ENCODE results near the gene L2HGDH.
"Not testable (repeated sequence)": the region's sequence is repeated elsewhere in the genome, so short reads cannot be mapped to it uniquely, and the experiment has no call there.

The L2HGDH gene

GRCh38 chr14:50339178-50339804 is 27.3 kb upstream of the L2HGDH start:
- no peak for DNase-seq

DNA sequence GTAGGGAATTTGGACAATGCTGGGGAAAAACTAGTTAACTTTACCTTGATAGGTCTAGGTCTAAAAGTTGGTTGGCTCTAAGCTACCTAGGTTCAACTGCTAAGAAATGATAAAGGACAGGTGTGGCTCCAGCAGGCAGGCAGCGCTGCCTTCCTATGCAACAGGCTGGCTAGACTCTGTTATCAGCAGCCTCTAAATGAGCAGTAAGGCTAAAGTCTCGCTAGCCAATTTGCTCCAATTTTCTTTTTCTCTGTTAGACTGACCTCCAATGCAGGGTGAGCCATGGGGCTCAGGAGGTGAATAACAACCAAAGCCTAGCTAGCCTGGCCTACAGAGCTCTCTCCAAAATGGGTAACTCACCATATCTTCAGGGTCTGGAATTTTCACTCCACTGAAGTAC is 26.6 kb upstream of the L2HGDH start:
- no peak for DNase-seq

DNA sequence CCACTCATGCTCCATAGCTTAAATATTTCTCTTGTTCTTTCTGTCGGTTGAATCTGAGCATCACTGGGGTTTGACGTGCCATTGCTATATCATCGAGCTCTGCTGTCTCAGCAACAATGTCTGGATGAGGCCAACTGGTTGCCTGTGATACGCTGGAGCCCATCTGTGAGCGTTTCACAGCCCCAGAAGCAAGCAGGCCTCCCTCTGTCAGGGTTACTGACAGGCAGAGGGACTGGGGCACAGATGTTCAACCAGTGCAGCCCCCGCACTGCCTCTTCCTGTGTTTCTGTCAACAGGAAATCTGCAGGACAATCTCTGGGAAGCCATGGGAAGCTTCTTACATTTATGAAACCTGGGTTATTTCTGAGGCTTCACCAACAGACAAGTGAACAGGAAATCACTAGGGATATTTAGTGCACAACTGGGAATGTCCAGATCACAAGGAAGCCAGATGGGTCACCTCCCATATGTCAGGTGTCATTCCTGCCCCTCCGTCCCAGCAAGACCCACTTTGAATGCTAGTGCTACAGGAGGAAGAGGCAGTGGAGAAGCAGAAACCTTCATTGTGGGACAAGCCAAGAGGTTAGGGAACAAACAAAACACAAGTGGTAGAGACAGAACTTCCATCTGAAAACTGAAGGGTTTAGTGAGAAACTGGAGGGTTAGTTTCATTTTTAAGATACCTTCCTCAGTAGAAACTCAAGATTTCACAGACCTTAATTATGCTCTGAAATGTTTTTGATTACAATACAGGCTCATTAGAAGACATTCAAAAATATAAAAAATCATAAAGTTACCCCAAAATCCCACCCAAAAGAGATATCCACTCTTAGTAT is 24.2 kb upstream of the L2HGDH start:
- no peak for DNase-seq

- DNase-seq = no peak
Observed at GRCh38 chr14:50335389-50335788, 23.4 kb upstream of the L2HGDH start.

DNA sequence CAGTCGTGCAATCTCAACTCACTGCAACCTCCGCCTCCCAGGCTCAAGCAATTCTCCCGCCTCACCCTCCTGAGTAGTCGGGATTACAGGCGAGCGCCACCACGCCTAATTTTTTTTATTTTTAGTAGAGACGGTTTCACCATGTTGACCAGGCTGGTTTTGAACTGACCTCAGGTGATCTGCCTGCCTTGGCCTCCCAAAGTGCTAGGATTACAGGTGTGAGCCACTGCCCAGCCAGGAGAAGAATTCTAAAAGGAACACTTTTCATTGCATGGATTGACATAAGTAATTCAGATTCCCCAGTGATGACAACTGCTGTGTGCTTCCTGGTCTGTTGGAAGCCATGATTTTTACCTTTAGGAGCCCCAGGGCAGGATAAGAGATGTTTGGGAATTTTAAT is 22.2 kb upstream of the L2HGDH start:
- DNase-seq = no peak

DNA sequence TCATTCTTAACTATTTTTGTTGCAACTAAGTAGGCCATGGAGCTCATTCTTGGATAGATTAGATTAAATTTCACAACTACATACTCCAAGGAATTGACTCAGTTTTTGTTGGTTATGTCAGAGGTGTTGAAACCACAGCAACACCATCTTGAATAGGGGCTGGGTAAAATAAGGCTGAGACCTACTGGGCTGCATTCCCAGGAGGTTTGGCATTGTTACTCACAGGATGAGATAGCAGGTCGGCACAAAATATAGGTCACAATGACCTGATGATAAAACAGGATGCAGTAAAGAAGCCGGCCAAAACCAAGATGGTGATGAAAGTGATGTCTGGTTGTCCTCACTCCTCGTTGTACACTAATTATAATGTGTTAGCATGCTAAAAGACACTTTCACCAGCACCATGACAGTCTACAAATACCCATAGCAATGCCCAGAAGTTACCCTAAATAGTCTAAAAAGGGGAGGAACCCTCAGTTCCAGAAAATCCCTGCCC is 21.0 kb upstream of the L2HGDH start:
- DNase-seq = no peak

- DNase-seq = no peak
Observed at GRCh38 chr14:50331596-50331995, 19.6 kb upstream of the L2HGDH start.

- peak; percentile 55 for DNase-seq
Observed at GRCh38 chr14:50321009-50321660, 9.1 kb upstream of the L2HGDH start.

DNA sequence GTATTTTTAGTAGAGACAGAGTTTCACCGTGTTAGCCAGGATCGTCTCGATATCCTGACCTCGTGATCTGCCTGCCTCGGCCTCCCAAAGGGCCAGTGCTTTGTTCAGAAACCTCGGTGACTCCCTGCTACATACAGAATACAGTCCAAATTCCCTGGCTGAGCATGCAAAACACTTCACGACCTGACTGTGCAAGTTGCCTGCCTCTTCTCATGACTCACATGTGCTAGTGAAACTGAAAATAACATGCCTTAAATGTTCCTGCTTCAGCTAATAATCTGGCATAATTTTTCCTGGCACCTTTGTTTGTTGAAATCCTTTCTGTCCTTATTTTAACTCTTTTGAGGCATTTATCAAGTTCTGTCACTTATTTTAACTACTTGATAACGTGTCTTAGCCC is 8.3 kb upstream of the L2HGDH start:
- DNase-seq = no peak

- DNase-seq = no peak
Observed at GRCh38 chr14:50319721-50320120, 7.7 kb upstream of the L2HGDH start.

GRCh38 chr14:50319293-50319692 is 7.3 kb upstream of the L2HGDH start:
- DNase-seq = no peak

GRCh38 chr14:50318031-50318626 is 6.1 kb upstream of the L2HGDH start:
- no peak for DNase-seq

DNA sequence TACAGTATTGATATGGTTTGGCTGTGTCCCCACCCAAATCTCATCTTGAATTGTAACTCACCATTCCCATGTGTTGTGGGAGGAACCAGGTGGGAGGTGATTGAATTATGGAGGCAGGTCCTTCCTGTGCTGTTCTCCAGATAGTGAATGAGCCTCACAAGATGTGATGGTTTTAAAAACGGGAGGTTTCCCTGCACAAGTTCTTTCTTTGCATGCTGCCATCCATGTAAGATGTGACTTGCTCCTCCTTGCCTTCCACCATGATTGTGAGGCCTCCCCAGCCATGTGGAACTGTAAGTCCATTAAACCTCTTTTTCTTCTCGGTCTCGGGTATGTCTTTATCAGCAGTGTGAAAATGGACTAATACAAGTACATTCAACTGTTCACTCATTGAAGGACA is 2.1 kb upstream of the L2HGDH start:
- not testable (repeated sequence) for DNase-seq

DNA sequence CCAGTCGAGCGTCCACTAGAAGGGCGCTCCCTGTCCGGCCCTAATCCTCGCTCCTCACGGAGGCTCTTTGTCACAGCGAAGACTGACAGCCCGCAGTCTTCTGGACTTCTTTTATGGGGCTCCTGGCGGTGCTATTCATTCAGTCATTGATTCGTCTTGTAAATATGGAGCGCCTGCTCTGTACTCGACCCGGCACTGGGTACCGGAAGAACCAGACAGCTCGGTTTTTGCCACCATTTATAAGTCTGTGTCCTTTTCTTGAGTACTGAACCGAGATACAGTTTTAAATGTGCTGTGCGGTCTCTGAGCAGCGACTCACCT is 665 bp upstream of the L2HGDH start:
- DNase-seq = no peak

- no peak for DNase-seq
Observed at GRCh38 chr14:50311337-50311971, 575 bp downstream of the L2HGDH start.

DNA sequence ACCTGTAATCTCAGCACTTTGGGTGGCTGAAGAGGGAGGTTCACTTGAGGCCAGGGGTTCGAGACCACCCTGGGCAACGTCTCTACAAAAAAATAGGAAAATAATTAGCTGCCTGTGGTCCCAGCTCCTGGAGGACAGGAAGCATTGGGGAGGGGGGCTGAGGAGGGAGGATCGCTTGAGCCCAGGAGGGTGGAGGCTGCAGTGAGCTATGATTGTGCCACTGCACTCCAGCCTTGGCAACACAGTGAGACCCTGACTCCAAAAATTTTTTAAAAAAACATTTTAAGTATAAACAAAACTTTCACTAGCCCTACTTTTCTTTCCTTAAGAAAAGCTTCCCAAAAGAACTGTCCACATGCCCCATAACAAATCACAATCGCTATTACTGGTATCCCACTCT is 1.6 kb downstream of the L2HGDH start:
- no peak for DNase-seq

DNA sequence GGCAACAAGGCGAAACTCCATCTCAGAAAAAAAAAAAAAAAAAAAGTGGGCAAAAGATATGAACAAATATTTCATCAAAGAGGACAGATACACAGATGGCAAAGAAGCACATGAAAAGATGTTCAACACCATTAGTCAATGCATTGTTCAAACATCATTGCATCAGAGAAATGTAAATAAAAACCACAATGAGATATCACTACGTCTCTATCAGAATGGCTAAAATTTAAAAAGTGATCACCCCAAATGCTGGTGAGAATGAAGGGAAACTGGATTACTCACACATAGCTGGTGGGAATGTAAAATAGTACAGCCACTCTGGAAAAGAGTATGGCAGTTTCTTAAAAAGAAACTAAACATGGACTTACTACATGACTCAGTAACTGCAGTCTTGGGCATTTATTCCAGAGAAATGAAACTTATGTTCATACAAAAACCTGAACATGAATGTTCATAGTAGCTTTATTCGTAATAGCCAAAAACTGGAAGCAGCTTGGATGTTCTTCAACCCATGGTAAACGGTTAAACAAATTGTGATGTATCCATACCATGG is 3.6 kb downstream of the L2HGDH start:
- DNase-seq = no peak

GRCh38 chr14:50303744-50304471 is 8.1 kb downstream of the L2HGDH start:
- no peak for DNase-seq

DNA sequence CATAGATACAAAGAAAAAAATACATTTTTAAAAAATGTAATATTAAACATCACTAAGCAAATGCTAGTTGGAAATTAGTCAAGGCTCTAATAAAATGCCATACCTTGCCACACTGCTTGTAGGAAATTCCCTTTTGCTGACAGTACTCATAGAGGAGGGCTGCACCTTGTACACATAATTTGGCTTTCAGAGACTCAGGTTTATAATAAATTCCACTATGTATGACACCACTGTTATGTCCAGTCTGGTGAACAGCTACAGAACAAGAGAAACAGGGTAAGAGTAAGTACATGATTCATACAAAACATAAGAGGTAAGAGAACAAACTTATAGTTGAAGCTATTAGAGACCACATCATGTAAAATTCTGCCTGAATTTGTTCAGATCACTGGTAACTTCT is 10.1 kb downstream of the L2HGDH start:
- DNase-seq = no peak

DNA sequence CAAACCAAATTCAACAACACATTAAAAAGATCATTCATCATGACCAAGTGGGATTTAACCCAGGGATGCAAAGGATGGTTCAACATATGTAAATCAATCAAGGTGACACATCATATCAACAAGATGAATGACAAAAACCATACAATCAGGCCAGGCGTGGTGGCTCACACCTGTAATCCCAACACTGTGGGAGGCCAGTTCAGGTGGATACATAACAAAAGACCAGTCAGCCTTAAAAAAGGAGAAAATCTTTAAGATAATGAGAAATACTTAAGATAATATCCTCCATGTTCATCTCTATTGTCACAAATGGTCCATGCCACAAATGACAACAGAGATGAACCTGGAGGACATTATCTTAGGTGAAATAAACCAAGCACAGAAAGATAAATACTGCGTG is 12.4 kb downstream of the L2HGDH start:
- DNase-seq = no peak

GRCh38 chr14:50290306-50290705 is 21.7 kb downstream of the L2HGDH start:
- no peak for DNase-seq

DNA sequence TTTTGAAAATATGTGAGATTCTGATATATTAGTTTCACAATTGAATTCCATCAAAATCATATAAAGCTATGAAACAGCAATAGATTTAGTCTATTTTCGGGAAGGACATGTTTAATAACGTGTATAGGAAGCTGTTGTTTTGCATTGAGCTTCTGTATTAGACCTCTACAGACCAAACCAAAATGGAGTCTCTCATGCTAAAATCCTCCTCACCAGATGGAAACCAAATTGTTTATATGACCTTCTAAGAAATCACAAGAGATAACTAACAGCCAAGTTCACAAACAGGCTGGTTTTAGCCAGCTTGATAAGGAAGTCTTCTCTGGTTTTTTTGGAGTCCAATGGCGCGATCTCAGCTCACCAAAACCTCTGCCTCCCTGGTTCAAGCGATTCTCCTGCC is 23.9 kb downstream of the L2HGDH start:
- no peak for DNase-seq

Measured in activated CD8-positive, alpha-beta memory T cell treated with anti-CD3 and anti-CD28 coated beads, Interleukin-2, amount 50 U/mL, for 4 hours (primary cell).